ENCODE measurements around the gene ZNF554.

DNA sequence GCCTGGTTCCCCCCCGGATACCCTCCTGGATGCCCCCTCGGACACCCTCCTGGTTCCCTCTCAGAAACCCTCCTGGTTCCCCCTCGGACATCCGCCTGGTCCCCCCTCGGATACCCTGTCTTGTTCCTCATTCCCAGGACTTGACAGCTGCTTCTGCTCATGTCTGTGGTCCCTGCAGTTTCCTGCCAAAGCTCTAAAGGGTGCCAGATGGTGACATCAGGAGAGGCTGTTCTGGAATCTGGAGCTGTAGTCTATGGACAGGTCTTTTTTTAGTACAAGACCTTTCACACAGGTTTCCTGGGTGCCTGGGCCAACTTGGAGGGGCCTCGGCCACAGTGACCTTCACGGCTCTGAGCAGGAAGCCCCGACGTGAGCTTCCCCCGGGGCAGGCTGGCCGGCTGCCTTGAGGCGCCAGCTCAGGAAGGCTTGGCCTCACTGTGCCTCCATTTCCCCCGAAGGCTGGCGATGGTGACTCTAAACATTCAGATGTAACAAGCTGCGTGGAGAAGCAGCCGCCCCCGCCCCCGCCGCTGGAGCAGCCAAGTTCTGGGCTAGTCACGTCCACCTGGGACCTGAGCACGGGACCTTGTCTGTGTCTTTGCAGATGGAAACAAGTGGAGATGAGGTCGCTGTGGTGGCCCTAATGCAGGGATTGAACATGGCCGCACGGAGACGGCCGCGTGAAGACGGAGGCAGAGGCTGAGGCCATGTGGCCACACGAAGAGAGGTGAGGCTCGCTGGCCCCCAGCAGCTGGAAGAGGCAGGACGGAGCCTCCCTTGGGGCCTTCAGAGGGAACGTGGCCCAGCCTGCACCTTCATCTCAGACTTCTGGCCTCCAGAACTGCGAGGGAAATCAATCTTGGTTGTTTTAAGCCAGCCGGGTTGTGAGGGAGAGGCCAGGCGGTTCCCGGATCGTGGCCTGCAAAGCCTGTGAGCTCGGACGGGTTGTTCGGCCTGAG is 49.3 kb upstream of the ZNF554 start:
- no peak for TF ChIP-seq YY1 (IDR thresholded peaks at IDR 0.05; ENCODE audit: insufficient read depth, insufficient read length)
- no peak for TF ChIP-seq ZNF274 (IDR thresholded peaks at IDR 0.05; ENCODE audit: low read depth, low read length)
- TF ChIP-seq SUZ12 (IDR thresholded peaks at IDR 0.05; ENCODE audit: extremely low read depth, insufficient read depth, insufficient read length) = no peak

Data from NT2/D1 (cell line).